ENCODE measurements around the gene RIBC1.

Gene RIBC1

GRCh38 chrX:53398216-53398615 lies 24.5 kb upstream of the RIBC1 start:
- H3K4me1 ChIP-seq (ENCODE audit: control insufficient read depth, insufficient read depth, low read length) = no peaks in the 10 kb centered on the region
- H3K27ac ChIP-seq (ENCODE audit: extremely low read depth, low read depth, low read length) = no peak overlapping the region
- peaks cover 95 to 100% of the 10 kb centered on the region in 2 experiments for H3K36me3 ChIP-seq (ENCODE audit: control insufficient read depth in 2 of 2, insufficient read depth in 1 of 2, low read length in 2 of 2)
- CTCF ChIA-PET = no interaction called here
- POLR2A ChIA-PET = interaction anchor here (0.7 to 0.9 kb wide), 2 partner anchors 24 to 79 kb away, joined by 4 read pairs; partner anchors contain the start of genes RIBC1 and SMC1A
- no peak overlapping the region for H3K4me3 ChIP-seq (ENCODE audit: low read depth, low read length)
- H3K9me3 ChIP-seq (ENCODE audit: control insufficient read depth, insufficient read depth, low read depth, low read length) = no peaks in the 10 kb centered on the region
- TF ChIP-seq ZNF132 (tag by site-specific recombination; IDR thresholded peaks at IDR 0.05; ENCODE audit: borderline replicate concordance) = no peak
- no peak for TF ChIP-seq ZNF26 (tag by site-specific recombination; IDR thresholded peaks at IDR 0.05)
- TF ChIP-seq ZNF341 (tag by site-specific recombination; IDR thresholded peaks at IDR 0.05; ENCODE audit: low read depth) = no peak
- TF ChIP-seq ZNF510 (tag by site-specific recombination; IDR thresholded peaks at IDR 0.05; ENCODE audit: insufficient replicate concordance) = no peak
- TF ChIP-seq FEZF1 (tag by site-specific recombination; IDR thresholded peaks at IDR 0.05) = no peak

GRCh38 chrX:53403535-53403934 lies 19.1 kb upstream of the RIBC1 start:
- no peak overlapping the region for H3K27ac ChIP-seq (ENCODE audit: extremely low read depth, low read depth, low read length)
- H3K4me3 ChIP-seq (ENCODE audit: low read depth, low read length) = no peak overlapping the region
- H3K4me1 ChIP-seq (ENCODE audit: control insufficient read depth, insufficient read depth, low read length) = no peaks in the 10 kb centered on the region
- H3K36me3 ChIP-seq (ENCODE audit: control insufficient read depth in 2 of 2, insufficient read depth in 1 of 2, low read length in 2 of 2) = peaks cover 98% of the 10 kb centered on the region in 2 experiments
- ChIA-PET CTCF (interaction anchor here (0.5 to 2.3 kb wide), 5 partner anchors 42 to 328 kb away, joined by 3 to 5 read pairs (median 4); no protein-coding TSS in a partner anchor), POLR2A (interaction anchor here (0.8 to 1.2 kb wide), 2 partner anchors 9 to 18 kb away, joined by 3 to 11 read pairs; partner anchors contain the start of gene SMC1A)
- TF ChIP-seq KLF17 (tag by site-specific recombination; IDR thresholded peaks at IDR 0.05) (no peak), ZNF48 (tag by site-specific recombination; IDR thresholded peaks at IDR 0.05) (no peak), PBX3 (CRISPR knock-in tag; IDR thresholded peaks at IDR 0.05) (no peak), ZBTB48 (tag by site-specific recombination; IDR thresholded peaks at IDR 0.05) (no peak), INSM2 (tag by site-specific recombination; IDR thresholded peaks at IDR 0.05) (no peak), ZNF423 (tag by site-specific recombination; IDR thresholded peaks at IDR 0.05) (no peak), ZNF830 (tag by site-specific recombination; IDR thresholded peaks at IDR 0.05; ENCODE audit: low read depth) (no peak), ZNF362 (tag by site-specific recombination; IDR thresholded peaks at IDR 0.05) (no peak), PRDM1 (tag by site-specific recombination; IDR thresholded peaks at IDR 0.05) (no peak), ZFHX2 (tag by site-specific recombination; conservative IDR thresholded peaks at IDR 0.05) (no peak), ZNF555 (tag by site-specific recombination; conservative IDR thresholded peaks at IDR 0.05) (no peak)
- no peaks in the 10 kb centered on the region for H3K9me3 ChIP-seq (ENCODE audit: control insufficient read depth, insufficient read depth, low read depth, low read length)

All from HEK293 (cell line).